Measurements from ENCODE around the gene PNMA8C.
A peak's percentile ranks its signal among the peaks of the same experiment; 100 is the strongest.
"Not testable (repeated sequence)": the region's sequence is repeated elsewhere in the genome, so short reads cannot be mapped to it uniquely, and the experiment has no call there.

Gene PNMA8C

GRCh38 chr19:46447006-46447405 lies 18.3 kb upstream of the PNMA8C start:
- DNase-seq = no peak

- no peak for DNase-seq
Measured at GRCh38 chr19:46446021-46446420, 17.3 kb upstream of the PNMA8C start.

- no peak for DNase-seq
Measured at GRCh38 chr19:46442808-46443450, 14.2 kb upstream of the PNMA8C start.

GRCh38 chr19:46441866-46442265 lies 13.1 kb upstream of the PNMA8C start:
- no peak for DNase-seq

GRCh38 chr19:46435689-46436088 lies 7.0 kb upstream of the PNMA8C start:
- DNase-seq = not testable (repeated sequence)

GRCh38 chr19:46435009-46435408 lies 6.3 kb upstream of the PNMA8C start:
- DNase-seq = no peak

- DNase-seq = not testable (repeated sequence)
Measured at GRCh38 chr19:46433470-46433869, 4.7 kb upstream of the PNMA8C start.

GRCh38 chr19:46431824-46432223 lies 3.1 kb upstream of the PNMA8C start:
- DNase-seq = peak; percentile 49

- DNase-seq = no peak
Measured at GRCh38 chr19:46429999-46430398, 1.3 kb upstream of the PNMA8C start.

GRCh38 chr19:46427518-46428045 lies 1.2 kb downstream of the PNMA8C start:
- DNase-seq = no peak

GRCh38 chr19:46426506-46427162 lies 2.1 kb downstream of the PNMA8C start:
- peak; percentile 85 for DNase-seq

GRCh38 chr19:46426035-46426505 lies 2.7 kb downstream of the PNMA8C start:
- DNase-seq = peak; percentile 45

- no peak for DNase-seq
Measured at GRCh38 chr19:46423188-46423587, 5.5 kb downstream of the PNMA8C start.

- no peak for DNase-seq
Measured at GRCh38 chr19:46422344-46422743, 6.4 kb downstream of the PNMA8C start.

- DNase-seq = no peak
Measured at GRCh38 chr19:46420056-46420455, 8.7 kb downstream of the PNMA8C start.

- DNase-seq = peak; percentile 82
Measured at GRCh38 chr19:46415804-46416709, 12.7 kb downstream of the PNMA8C start.

GRCh38 chr19:46414899-46415298 lies 13.8 kb downstream of the PNMA8C start:
- not testable (repeated sequence) for DNase-seq

- peak; percentile 39 for DNase-seq
Measured at GRCh38 chr19:46413262-46414031, 15.3 kb downstream of the PNMA8C start, which contains the start of gene CCDC8. Gene CCDC8, minus strand, starts transcription at chr19:46413564. Its CDS starts 754 bp downstream, at chr19:46412810.

- no peak for DNase-seq
Measured at GRCh38 chr19:46412650-46413261, 16.0 kb downstream of the PNMA8C start.

- DNase-seq = no peak
Measured at GRCh38 chr19:46411925-46412649, 16.6 kb downstream of the PNMA8C start.
